Activated CD8-positive, alpha-beta memory T cell treated with anti-CD3 and anti-CD28 coated beads, Interleukin-2, amount 50 U/mL, for 1 hour (primary cell): ENCODE results near the gene STARD3.

Experiments
- DNase-seq: peaks from one replicate; pipeline ENCODE4 v3.0.0-alpha.2; 2020; ENCODE audit errors: extremely low read depth

The STARD3 gene

GRCh38 chr17:39672522-39673334 is 35.8 kb downstream of the STARD3 start:
- no peak for DNase-seq

GRCh38 chr17:39673335-39674081 is 36.6 kb downstream of the STARD3 start:
- no peak for DNase-seq

- DNase-seq, result no peak
Observed at GRCh38 chr17:39674179-39674578, 37.2 kb downstream of the STARD3 start.

- no peak for DNase-seq
Observed at GRCh38 chr17:39674702-39675389, 37.9 kb downstream of the STARD3 start.

- no peak for DNase-seq
Observed at GRCh38 chr17:39675390-39676082, 38.6 kb downstream of the STARD3 start.

- peak; percentile 13 for DNase-seq
Observed at GRCh38 chr17:39676198-39676819, 39.4 kb downstream of the STARD3 start.

- no peak for DNase-seq
Observed at GRCh38 chr17:39677072-39677471, 40.1 kb downstream of the STARD3 start.

- no peak for DNase-seq
Observed at GRCh38 chr17:39677542-39678339, 40.8 kb downstream of the STARD3 start.

GRCh38 chr17:39678340-39679116 is 41.6 kb downstream of the STARD3 start:
- DNase-seq, result no peak

- DNase-seq, result no peak
Observed at GRCh38 chr17:39679521-39680192, 42.7 kb downstream of the STARD3 start.

- DNase-seq, result no peak
Observed at GRCh38 chr17:39683295-39683939, 46.5 kb downstream of the STARD3 start.

GRCh38 chr17:39684369-39685192 is 47.6 kb downstream of the STARD3 start:
- DNase-seq, result no peak

GRCh38 chr17:39687101-39687545 is 50.2 kb downstream of the STARD3 start:
- DNase-seq, result no peak

GRCh38 chr17:39687546-39688474 is 50.9 kb downstream of the STARD3 start, which contains the start of gene PGAP3:
TSS of gene PGAP3 (minus strand) at chr17:39688057. CDS start at chr17:39688014, 43 bp downstream.
- peak; percentile 66 for DNase-seq

GRCh38 chr17:39688475-39688835 is 51.5 kb downstream of the STARD3 start:
- DNase-seq, result no peak

- no peak for DNase-seq
Observed at GRCh38 chr17:39688945-39689344, 52.0 kb downstream of the STARD3 start.

GRCh38 chr17:39694593-39694992 is 57.6 kb downstream of the STARD3 start:
- DNase-seq, result no peak
